ENCODE data around the gene ARHGEF7. TPM values are rescaled to one million over a fixed set of nuclear protein-coding genes. Genes with fewer than 3 reads are reported as not detected.

ARHGEF7 gene
- polyA plus RNA-seq, 1 experiment, result 32.0 TPM

GRCh38 chr13:111327730-111328573, 212.8 kb downstream of the ARHGEF7 start:
- CTCF ChIA-PET, result interaction anchor here (0.8 kb wide), 1 partner anchor 1116 kb away, joined by 3 read pairs; no protein-coding TSS in a partner anchor
- POLR2A ChIA-PET, result no interaction called here
- Histone ChIP-seq H3K36me3 (ENCODE audit: control insufficient read depth, insufficient read depth, low read length) (no peaks in the 10 kb centered on the region), H3K27me3 (ENCODE audit: control insufficient read depth, insufficient read depth, low read length) (no peaks in the 10 kb centered on the region; the same call in 1 of the 2 replicates), H3K4me3 (ENCODE audit: low read depth, low read length) (no peak overlapping the region)
- TF ChIP-seq CTCF (IDR thresholded peaks at IDR 0.05; ENCODE audit: insufficient read depth, low read depth, low read length), result no peak
- no peak for DNase-seq (ENCODE audit: low read depth)

GRCh38 chr13:111328574-111329410, 213.7 kb downstream of the ARHGEF7 start:
- no peak overlapping the region for H3K4me3 ChIP-seq (ENCODE audit: low read depth, low read length)
- H3K36me3 ChIP-seq (ENCODE audit: control insufficient read depth, insufficient read depth, low read length), result no peaks in the 10 kb centered on the region
- CTCF ChIA-PET, result interaction anchor here (0.8 kb wide), 1 partner anchor 1115 kb away, joined by 3 read pairs; no protein-coding TSS in a partner anchor
- TF ChIP-seq CTCF (IDR thresholded peaks at IDR 0.05; ENCODE audit: insufficient read depth, low read depth, low read length), result no peak
- POLR2A ChIA-PET, result no interaction called here
- no peaks in the 10 kb centered on the region; the same call in 1 of the 2 replicates for H3K27me3 ChIP-seq (ENCODE audit: control insufficient read depth, insufficient read depth, low read length)
- DNase-seq (ENCODE audit: low read depth), result no peak

- H3K27me3 ChIP-seq (ENCODE audit: control insufficient read depth, insufficient read depth, low read length), result no peaks in the 10 kb centered on the region; the same call in 1 of the 2 replicates
- no peak for TF ChIP-seq CTCF (IDR thresholded peaks at IDR 0.05; ENCODE audit: insufficient read depth, low read depth, low read length)
- H3K36me3 ChIP-seq (ENCODE audit: control insufficient read depth, insufficient read depth, low read length), result no peaks in the 10 kb centered on the region
- POLR2A ChIA-PET, result no interaction called here
- no peak for DNase-seq (ENCODE audit: low read depth)
- CTCF ChIA-PET, result no interaction called here
- H3K4me3 ChIP-seq (ENCODE audit: low read depth, low read length), result no peak overlapping the region
These were observed 214.5 kb downstream of the ARHGEF7 start for GRCh38 chr13:111329641-111330040.

- TF ChIP-seq CTCF (IDR thresholded peaks at IDR 0.05; ENCODE audit: insufficient read depth, low read depth, low read length), result no peak
- DNase-seq (ENCODE audit: low read depth), result no peak
- ChIA-PET POLR2A (no interaction called here), CTCF (no interaction called here)
- no peak overlapping the region for H3K4me3 ChIP-seq (ENCODE audit: low read depth, low read length)
- H3K27me3 ChIP-seq (ENCODE audit: control insufficient read depth, insufficient read depth, low read length), result no peaks in the 10 kb centered on the region; the same call in 1 of the 2 replicates
- no peaks in the 10 kb centered on the region for H3K36me3 ChIP-seq (ENCODE audit: control insufficient read depth, insufficient read depth, low read length)
These were observed 215.0 kb downstream of the ARHGEF7 start for GRCh38 chr13:111330066-111330610.

- no peak for TF ChIP-seq CTCF (IDR thresholded peaks at IDR 0.05; ENCODE audit: insufficient read depth, low read depth, low read length)
- ChIA-PET POLR2A (no interaction called here), CTCF (no interaction called here)
- H3K4me3 ChIP-seq (ENCODE audit: low read depth, low read length), result no peak overlapping the region
- H3K27me3 ChIP-seq (ENCODE audit: control insufficient read depth, insufficient read depth, low read length), result no peaks in the 10 kb centered on the region; the same call in 1 of the 2 replicates
- no peaks in the 10 kb centered on the region for H3K36me3 ChIP-seq (ENCODE audit: control insufficient read depth, insufficient read depth, low read length)
- no peak for DNase-seq (ENCODE audit: low read depth)
These were observed 220.2 kb downstream of the ARHGEF7 start for GRCh38 chr13:111335298-111335697.

Data from BJ (cell line).